Small intestine (tissue), 7 donors: ENCODE measurements around the gene CCND2. TPM values are rescaled to one million over a fixed set of nuclear protein-coding genes. Genes with fewer than 3 reads are reported as not detected.

ENCODE experiments used
- DNase-seq, 2 donors: peaks; one replicate each; pipeline versions ENCODE4 v3.0.0 to v3.0.0-alpha.2; 2013
- FAIRE-seq: peaks from 2 replicates; lab custom pipeline; 2012; peaks lifted over from hg19 to GRCh38; lab: Jason Lieb, UNC
- H3K27ac ChIP-seq, 3 donors: one replicate each; pipeline ENCODE4 v1.5.1; 2013; ENCODE audit warnings: low read length in 2 of 3, mild to moderate bottlenecking in 2 of 3, control low read depth in 1 of 3, inconsistent platforms in 1 of 3, low read depth in 1 of 3, moderate library complexity in 1 of 3
- H3K27me3 ChIP-seq, 3 donors: one replicate each; pipeline ENCODE4 v1.6.1; 2013; ENCODE audit warnings: low read length in 3 of 3, inconsistent platforms in 1 of 3; ENCODE audit not compliant: control insufficient read depth in 3 of 3, insufficient read depth in 3 of 3
- H3K36me3 ChIP-seq, 3 donors: one replicate each; pipeline ENCODE4 v1.6.1; 2013; ENCODE audit warnings: low read length in 3 of 3, inconsistent platforms in 1 of 3, low read depth in 1 of 3, mild to moderate bottlenecking in 1 of 3, moderate library complexity in 1 of 3; ENCODE audit not compliant: control insufficient read depth in 3 of 3, insufficient read depth in 2 of 3
- H3K4me1 ChIP-seq, 3 donors: one replicate each; pipeline ENCODE4 v1.6.1; 2013; ENCODE audit warnings: low read length in 2 of 3, inconsistent platforms in 1 of 3, low read depth in 1 of 3, mild to moderate bottlenecking in 1 of 3, moderate library complexity in 1 of 3; ENCODE audit not compliant: control insufficient read depth in 3 of 3, insufficient read depth in 2 of 3
- H3K4me3 ChIP-seq, 3 donors: one replicate each; pipeline ENCODE4 v1.5.1; 2013; ENCODE audit warnings: low read length in 3 of 3, control low read depth in 1 of 3, inconsistent platforms in 1 of 3, low read depth in 1 of 3, mild to moderate bottlenecking in 1 of 3, moderate library complexity in 1 of 3
- H3K9me3 ChIP-seq, 2 donors: one replicate each; pipeline ENCODE4 v1.6.1; 2013; ENCODE audit warnings: low read depth in 1 of 2, low read length in 1 of 2; ENCODE audit not compliant: control insufficient read depth in 2 of 2, insufficient read depth in 1 of 2
- WGBS, 3 donors: extraction: QIAGEN DNeasy Blood & Tissue Kit; methylation state at CpG; one replicate each; pipeline ENCODE4 v1.1.7; 2013; 5-methylcytosine and 5-hydroxymethylcytosine counted together
- polyA plus RNA-seq, 4 donors: library from polyadenylated mRNA; stranded (reverse) in 3 of 4; unstranded in 1 of 4; fragments of 200-250 nt in 3 of 4; fragments of 120-200 nt in 1 of 4; gene quantifications; one replicate each; pipeline versions ENCODE4 v1.2.1 to v1.2.3, GENCODE V29; 2013
- donor health status: healthy with polysubstance abuse.
- donor health status: control.
- donor health status: control.
- donor health status: Bipolar disorder and iron deficiency.
- donor health status: healthy.

CCND2 gene
- polyA plus RNA-seq, 4 donors, result 5.6 to 101 (median 22.0) TPM

DNA sequence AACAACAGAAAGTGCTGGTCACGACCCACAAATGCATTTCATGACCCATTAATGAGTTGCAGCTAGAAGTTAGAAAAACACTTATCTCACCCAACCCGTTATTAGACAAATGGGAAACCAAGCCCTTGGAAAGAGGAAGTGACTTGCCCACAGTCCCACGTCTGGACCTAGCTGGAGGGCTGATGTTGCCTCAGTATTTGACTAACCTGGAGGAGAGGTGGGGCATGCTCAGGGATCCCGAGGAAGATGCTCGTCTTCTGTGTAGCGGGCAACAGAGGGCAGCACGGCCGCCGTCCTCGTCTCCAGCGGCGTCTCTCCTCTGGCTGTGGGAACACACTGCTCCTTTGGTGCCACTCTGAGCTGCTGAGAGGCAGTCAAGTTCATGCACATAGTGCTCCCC, 12.7 kb downstream of the CCND2 start:
- peaks cover 0 to 69% (median 12%) of the 10 kb centered on the region in 3 donors for H3K4me1 ChIP-seq
- 29 to 52% (median 35%) methylated on average over 12 of the region's 12 CpGs for WGBS, 3 donors

GRCh38 chr12:4286771-4287317, 13.3 kb downstream of the CCND2 start:
- no peak overlapping the region for H3K4me3 ChIP-seq
- FAIRE-seq (no peak), DNase-seq (no peak)
- peak overlapping the region in 2 of 3 donors; percentile 48 to 67 for H3K27ac ChIP-seq
- peaks cover 8 to 90% (median 13%) of the 10 kb centered on the region in 3 donors for H3K36me3 ChIP-seq
- H3K27me3 ChIP-seq, result no peaks in the 10 kb centered on the region
- peaks cover 0 to 63% (median 8%) of the 10 kb centered on the region in 3 donors for H3K4me1 ChIP-seq
- 44 to 56% (median 51%) methylated on average over 14 of the region's 14 CpGs for WGBS, 3 donors
- H3K9me3 ChIP-seq, result no peaks in the 10 kb centered on the region

More for the DNA sequence above, 12.7 kb downstream of the CCND2 start:
- H3K27ac ChIP-seq, result no peak overlapping the region
- no peak for DNase-seq
- no peaks in the 10 kb centered on the region for H3K27me3 ChIP-seq
- FAIRE-seq, result no peak
- H3K36me3 ChIP-seq, result peaks cover 8 to 94% (median 13%) of the 10 kb centered on the region in 3 donors
- H3K9me3 ChIP-seq, result no peaks in the 10 kb centered on the region
- H3K4me3 ChIP-seq, result no peak overlapping the region

- FAIRE-seq (no peak), DNase-seq (peak; percentile 76 to 77)
- 33 to 45% (median 35%) methylated on average over 18 of the region's 18 CpGs for WGBS, 3 donors
- Histone ChIP-seq H3K4me1 (peaks cover 0 to 56% (median 8%) of the 10 kb centered on the region in 3 donors), H3K36me3 (peaks cover 8 to 89% (median 13%) of the 10 kb centered on the region in 3 donors), H3K4me3 (no peak overlapping the region), H3K27ac (peak overlapping the region; percentile 17 to 67 (median 48)), H3K9me3 (no peaks in the 10 kb centered on the region), H3K27me3 (no peaks in the 10 kb centered on the region)
These were observed 14.0 kb downstream of the CCND2 start for GRCh38 chr12:4287325-4288211.

- no peaks in the 10 kb centered on the region for H3K9me3 ChIP-seq
- 54 to 64% (median 59%) methylated on average over 20 of the region's 20 CpGs for WGBS, 3 donors
- FAIRE-seq (no peak), DNase-seq (no peak)
- H3K4me1 ChIP-seq, result peaks cover 0 to 49% (median 10%) of the 10 kb centered on the region in 3 donors
- peaks cover 10 to 86% (median 11%) of the 10 kb centered on the region in 3 donors for H3K36me3 ChIP-seq
- H3K4me3 ChIP-seq, result no peak overlapping the region
- no peaks in the 10 kb centered on the region for H3K27me3 ChIP-seq
- H3K27ac ChIP-seq, result peak overlapping the region in 2 of 3 donors; percentile 0 to 67
These were observed 15.0 kb downstream of the CCND2 start for GRCh38 chr12:4288296-4289131.

DNA sequence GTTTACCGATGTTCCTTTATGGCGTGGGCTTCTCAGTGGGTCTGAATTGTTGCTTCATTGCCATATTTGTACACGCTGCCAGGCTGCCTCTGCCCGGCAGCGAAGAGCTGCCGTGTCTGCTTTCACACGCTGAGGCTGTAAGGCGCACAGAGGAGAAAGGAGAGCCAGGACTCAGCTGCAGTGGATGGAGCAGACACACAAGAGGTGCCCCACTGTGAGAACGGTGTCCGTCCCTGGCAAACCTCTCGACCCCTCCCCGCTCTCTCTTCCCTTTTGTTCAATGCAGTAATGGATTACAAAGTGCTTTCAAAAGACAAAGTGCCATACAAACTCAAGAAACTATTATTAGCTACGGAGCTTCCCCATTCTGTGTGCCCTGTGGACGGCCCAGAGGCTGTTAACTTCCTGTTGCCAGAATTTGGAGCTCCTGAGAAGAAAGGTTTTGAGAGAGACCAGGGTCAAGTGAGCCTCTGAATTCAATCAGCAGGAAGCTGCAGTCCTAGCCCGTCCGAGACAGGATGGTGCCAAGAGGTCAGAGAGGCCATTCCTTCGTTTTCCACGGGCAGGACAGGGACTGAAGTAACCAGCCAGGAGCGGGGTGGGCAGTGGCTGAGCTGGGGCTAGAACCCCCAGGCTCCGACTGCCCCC, 15.8 kb downstream of the CCND2 start:
- Histone ChIP-seq H3K9me3 (no peaks in the 10 kb centered on the region), H3K4me3 (no peak overlapping the region), H3K27me3 (no peaks in the 10 kb centered on the region), H3K36me3 (peaks cover 8 to 86% (median 9%) of the 10 kb centered on the region in 3 donors), H3K4me1 (peaks cover 0 to 50% (median 10%) of the 10 kb centered on the region in 3 donors), H3K27ac (peak overlapping the region in 2 of 3 donors; percentile 26 to 28)
- no peak for FAIRE-seq
- DNase-seq, result no peak
- 52 to 63% (median 59%) methylated on average over 20 of the region's 20 CpGs for WGBS, 3 donors

DNA sequence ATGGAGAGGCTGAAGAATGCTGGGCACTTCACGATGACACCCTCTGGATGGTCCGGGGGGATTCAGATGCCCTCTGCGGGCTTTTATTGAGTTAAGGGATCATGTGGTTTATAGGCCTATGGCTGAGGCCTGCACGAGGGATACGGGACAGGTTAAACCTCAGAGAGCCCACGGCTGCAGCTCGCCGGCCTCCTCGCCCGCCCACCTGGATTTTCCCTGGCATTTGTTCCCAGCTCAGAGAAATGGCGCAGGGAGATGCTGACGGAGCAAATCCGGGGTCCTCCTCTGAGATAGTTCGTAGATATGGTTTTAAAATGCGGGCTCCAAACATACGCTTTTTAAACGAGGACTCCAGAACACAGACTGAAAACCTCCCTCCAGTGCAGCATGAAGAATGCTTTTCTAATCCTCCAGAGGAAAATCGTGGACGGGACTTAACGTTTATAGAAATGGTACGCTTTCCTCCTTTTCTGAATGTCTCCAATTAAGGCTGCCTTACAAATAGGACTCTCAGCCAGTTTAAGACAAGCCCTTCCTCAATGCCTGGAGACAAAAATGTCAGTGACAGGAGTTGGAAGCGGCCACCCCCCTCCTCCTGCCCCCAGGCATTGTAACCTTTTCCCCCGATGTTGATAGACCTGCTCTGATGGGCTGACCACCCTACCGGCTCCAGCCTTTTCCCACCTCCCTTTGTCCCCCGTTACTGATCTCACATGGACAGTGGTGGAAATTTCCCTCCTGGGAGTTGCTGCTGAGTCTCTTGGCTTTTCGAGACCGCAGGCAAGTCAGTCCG, 16.6 kb downstream of the CCND2 start:
- FAIRE-seq, result no peak
- Histone ChIP-seq H3K9me3 (no peaks in the 10 kb centered on the region), H3K27ac (no peak overlapping the region), H3K36me3 (peaks cover 5 to 87% (median 9%) of the 10 kb centered on the region in 3 donors), H3K4me1 (peaks cover 0 to 48% (median 10%) of the 10 kb centered on the region in 3 donors), H3K27me3 (no peaks in the 10 kb centered on the region), H3K4me3 (no peak overlapping the region)
- DNase-seq, result no peak
- 79 to 83% (median 82%) methylated on average over 28 of the region's 28 CpGs for WGBS, 3 donors

GRCh38 chr12:4292341-4293073, 18.9 kb downstream of the CCND2 start:
- Histone ChIP-seq H3K36me3 (peaks cover 5 to 88% (median 9%) of the 10 kb centered on the region in 3 donors), H3K9me3 (no peaks in the 10 kb centered on the region), H3K27me3 (no peaks in the 10 kb centered on the region), H3K4me3 (no peak overlapping the region), H3K27ac (peak overlapping the region in 2 of 3 donors; percentile 4 to 26), H3K4me1 (peaks cover 0 to 29% (median 7%) of the 10 kb centered on the region in 3 donors)
- no peak for FAIRE-seq
- 69 to 77% (median 70%) methylated on average over 16 of the region's 16 CpGs for WGBS, 3 donors
- no peak for DNase-seq
